CD4-positive, alpha-beta T cell treated with Interleukin-21 for 1 hour (primary cell): ENCODE measurements around the gene ELMOD3.
"Not testable (repeated sequence)": the region's sequence is repeated elsewhere in the genome, so short reads cannot be mapped to it uniquely, and the experiment has no call there.

Source experiments
- DNase-seq: peaks from one replicate; pipeline ENCODE4 v3.0.0-alpha.2; 2020

The ELMOD3 gene

DNA sequence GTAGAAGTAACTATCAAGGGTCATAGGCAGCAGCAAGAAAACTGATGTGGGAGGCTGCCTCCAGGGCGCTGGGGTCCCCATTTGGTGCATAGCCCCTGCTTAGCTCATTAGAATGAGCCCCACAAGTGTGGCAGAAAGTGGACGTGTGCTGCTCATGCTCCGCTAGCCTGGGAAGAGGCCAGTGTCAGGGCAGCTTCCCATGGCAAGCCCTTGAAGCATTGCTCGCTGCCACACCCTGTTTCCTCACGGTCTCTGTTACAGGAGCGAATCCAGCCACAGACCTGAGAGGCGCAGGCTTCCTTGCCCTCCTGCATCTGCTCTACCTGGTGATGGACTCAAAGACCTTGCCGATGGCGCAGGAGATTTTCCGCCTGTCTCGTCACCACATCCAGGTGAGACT lies 22.5 kb downstream of the ELMOD3 start:
- no peak for DNase-seq

- no peak for DNase-seq
These were observed 23.7 kb downstream of the ELMOD3 start for GRCh38 chr2:85378257-85378656.

- no peak for DNase-seq
These were observed 25.5 kb downstream of the ELMOD3 start for GRCh38 chr2:85380048-85380447.

DNA sequence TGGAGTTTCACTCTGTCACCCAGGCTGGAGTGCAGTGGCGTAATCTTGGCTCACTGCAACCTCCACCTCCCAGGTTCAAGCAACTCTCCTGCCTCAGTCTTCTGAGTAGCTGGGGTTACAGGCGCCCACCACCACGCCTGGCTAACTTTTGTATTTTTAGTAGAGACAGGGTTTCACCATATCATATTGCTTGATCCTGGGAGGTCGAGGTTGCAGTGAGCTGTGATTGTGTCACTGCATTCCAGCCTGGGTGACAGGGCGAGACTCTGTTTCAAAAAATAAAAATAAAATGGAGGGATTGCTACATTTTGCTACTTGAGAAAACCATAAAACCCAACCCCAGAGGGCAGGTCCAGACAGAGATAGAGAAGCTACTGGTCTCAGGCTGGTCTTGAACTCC lies 28.6 kb downstream of the ELMOD3 start:
- not testable (repeated sequence) for DNase-seq

GRCh38 chr2:85383850-85384249 lies 29.3 kb downstream of the ELMOD3 start:
- DNase-seq = no peak

DNA sequence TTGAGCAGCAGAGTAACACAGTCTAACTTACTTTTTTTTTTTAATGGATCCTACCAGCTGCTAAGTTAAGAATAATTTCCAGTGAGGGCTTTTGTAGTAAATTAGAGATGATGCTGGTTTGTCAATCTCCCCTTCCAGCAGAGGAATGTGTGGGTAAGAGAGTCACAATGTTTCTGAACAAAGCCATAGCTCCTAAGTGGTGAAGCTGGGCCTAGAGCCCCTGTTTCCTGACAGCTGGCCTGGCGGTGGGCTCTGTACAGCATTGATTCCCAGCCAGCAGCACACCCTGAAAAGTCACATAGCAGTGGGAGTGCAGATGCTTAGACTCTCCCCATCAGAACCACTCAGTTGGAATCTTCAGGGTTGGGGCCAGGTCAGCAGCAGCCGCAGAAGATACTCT lies 31.2 kb downstream of the ELMOD3 start:
- no peak for DNase-seq

GRCh38 chr2:85387754-85388153 lies 33.2 kb downstream of the ELMOD3 start:
- no peak for DNase-seq

DNA sequence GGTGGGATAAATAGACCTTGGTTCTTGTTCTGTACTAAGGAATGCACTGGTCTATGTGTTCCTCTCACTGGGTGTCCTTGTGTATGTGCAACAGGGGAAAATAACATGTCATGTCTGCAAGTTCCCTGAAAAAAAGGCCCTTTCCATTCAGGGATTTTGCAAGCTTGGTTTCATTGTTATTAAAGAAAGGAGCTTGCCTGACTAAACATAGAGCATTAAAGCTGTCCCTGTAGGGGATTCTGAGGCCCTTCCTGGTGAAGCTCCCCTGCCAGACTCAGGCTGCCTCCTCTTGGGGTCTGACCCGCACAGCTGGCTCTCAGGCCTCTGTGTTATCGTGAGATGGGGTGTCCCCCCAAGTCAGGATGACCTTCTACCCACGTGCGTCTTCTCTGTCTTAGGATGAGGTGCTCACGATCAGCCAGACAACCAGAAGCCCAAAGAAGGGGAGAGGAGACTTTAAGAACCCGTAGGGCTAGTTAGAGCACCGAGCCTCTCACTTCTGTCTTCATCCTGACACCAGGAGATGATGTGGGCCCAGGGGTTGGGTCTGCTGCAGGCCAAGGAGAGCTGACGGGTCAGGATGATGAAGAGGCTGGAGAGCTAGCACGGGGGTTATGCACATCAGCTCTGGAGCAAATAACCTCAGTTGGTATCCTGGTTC lies 34.4 kb downstream of the ELMOD3 start:
- no peak for DNase-seq

GRCh38 chr2:85390941-85391669 lies 36.5 kb downstream of the ELMOD3 start:
- peak; percentile 72 for DNase-seq

DNA sequence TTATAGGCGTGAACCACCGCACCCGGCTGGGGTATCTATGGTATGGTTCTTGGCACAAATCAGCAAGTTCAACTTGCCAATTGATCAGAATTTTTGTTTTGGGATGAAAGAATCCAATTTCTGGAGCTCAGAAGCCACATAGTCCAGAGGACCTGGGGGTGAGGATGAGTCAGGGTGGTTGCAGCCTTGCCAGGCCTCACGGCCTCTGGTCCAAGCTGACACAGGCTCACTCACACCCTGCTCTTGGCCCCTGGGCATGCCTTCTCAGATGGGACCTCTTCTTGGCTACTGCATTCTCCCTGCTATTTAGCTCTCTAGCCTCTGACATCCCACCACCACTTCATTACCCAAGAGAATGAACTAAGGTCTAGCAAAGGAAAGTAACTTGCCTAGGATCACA lies 39.3 kb downstream of the ELMOD3 start:
- no peak for DNase-seq

- no peak for DNase-seq
These were observed 39.7 kb downstream of the ELMOD3 start for GRCh38 chr2:85394261-85394681.

DNA sequence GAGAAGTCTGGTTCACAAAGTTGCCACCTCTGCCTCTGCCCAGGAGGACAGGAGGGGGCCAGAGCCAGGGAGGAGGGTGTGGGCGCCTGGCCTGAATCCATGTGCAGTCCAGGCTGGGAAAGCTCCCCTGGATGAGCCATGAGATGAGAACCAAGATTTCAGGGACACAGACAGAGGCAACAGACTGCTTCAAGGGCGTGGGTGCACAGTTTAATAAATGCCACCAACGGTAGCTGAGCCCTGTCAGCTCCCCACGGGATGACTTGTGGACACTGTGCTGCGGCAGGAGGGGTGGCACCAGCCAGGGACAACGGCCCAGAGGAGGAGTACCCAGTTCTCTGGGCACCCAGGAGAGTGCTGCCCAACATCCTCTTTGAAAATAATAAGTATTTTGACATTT lies 40.4 kb downstream of the ELMOD3 start:
- no peak for DNase-seq

- no peak for DNase-seq
These were observed 41.4 kb downstream of the ELMOD3 start for GRCh38 chr2:85395912-85396475.

- no peak for DNase-seq
These were observed 42.2 kb downstream of the ELMOD3 start for GRCh38 chr2:85396531-85397470.

DNA sequence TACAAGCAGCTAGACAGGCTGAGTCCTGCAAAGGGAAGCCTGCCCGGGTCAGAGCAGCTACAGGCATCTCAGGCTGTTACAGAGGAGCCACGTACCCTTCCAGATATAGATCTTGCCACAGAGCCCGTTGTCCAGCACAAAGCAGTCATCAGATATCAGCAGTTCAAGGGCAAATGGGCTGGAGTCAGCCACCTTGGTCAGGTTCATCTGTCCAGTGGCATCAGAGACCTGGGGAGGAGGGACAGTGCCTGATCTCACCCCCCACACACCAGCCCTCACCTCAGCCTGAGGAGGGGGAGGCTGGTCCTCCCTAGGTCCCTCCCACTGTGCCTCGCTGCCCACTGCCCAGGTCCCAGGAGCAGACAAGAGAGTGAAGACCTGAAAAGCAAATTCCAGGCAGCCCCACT lies 43.4 kb downstream of the ELMOD3 start:
- DNase-seq = no peak

DNA sequence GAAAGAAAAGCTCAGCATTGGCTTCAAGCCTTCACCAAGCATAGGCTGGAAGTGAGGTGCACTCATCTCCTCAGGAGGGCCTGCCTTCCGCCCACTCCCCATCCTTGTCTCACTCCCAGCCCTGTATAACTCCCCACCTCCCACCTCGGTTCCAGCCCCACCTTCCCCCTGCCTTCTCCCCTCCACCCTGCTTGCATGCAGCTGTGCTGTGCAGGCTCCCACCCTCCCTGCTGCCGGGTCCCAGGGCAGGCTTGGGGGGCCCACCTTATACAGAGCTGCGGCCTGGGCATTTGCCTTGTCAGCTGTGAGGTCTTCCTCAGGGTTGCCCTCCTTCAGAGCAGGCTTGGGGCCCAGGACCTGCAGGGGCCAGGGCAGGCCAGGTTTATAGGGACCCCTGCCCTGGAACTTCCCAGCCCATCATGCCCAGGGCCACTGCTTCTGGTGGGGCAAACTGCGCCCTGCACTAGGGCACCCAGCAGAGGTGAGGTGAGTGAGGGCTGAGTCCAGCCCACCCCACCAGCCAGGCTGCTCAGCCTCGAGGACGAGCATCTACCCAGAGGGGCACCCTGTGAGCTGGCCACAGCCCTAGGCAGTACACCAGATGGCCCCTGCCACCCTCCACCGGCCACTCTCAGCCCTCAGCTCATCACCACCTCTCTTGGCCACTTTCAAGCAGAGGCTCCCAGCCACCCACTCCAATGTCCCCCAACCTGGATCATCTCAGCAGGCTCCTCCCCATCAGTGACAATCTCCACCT lies 44.0 kb downstream of the ELMOD3 start:
- DNase-seq = no peak

DNA sequence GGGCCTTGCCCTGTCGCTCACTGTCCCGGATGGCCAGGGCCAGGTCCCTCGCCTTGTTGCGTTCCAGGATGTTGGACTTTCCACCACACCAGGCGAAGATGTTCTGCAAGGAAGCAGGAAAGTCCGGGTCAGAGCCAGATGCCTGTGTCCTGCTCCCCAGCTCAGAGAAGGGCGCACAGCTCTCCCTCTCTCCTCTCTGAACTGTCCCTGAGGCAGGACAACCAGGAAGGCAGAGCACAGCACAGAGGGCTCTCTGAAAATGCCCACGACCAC lies 44.5 kb downstream of the ELMOD3 start:
- no peak for DNase-seq

DNA sequence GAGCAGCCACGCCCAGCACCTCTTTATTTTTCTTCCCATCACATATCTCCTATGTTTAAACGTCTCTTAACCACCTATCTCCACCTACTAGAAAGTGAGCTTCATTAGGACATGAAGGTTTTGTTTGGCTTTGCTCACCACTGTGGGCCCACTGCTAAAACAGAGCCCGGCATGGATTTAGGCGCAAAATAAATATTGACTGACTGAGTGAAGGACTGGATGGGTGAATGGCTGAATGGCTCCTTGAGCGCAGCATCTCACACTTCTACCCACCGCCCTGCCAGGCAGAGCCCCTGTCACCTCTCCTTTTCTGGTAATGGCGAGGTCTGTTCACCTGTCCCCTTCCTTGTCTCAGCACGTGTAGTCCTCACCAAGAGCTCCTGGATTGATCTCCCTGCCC lies 45.5 kb downstream of the ELMOD3 start:
- no peak for DNase-seq

DNA sequence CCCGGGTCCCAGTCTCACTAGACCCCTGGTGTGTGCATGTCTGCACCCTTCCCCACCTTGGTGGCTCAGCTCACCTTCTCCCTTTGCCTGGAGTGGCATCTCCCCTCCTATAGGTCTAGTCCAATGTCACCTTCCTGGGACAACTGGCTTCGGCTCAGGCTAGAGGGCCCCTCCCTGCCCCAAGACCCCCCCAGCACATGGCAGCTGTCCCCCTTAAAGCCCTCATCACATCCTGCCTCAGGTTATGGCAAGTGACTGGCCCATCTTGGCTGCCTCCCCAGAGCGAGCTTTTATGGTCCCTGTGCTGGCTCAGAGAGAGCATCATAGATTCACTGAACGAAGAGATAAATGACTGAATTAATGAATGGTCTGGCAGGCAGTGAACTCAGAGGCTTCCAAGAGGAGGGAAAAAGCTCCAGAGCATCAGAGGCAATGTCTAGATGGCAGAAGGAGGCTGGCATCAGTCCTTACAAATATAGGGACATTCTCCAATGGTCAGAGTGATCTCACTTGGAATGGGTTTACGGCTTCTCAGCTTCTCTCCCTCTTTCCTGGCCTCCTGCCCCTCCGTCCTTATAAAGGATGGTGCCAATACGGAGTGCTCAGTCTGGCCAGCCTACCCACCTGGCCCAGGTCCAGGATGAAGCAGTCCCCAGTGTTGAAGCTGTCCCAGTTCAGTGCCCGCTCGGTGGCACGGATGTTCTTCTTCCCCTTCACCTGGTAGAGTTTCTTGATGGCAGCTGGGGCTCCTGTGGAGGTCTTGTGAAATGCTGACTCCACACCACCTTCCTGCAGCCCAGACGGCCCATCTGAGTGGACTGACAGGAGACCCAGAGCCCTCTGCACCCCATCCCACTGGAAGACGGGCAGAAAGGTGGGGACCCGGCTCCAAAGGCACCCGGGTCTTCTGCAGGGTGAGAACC lies 46.2 kb downstream of the ELMOD3 start:
- DNase-seq = no peak

DNA sequence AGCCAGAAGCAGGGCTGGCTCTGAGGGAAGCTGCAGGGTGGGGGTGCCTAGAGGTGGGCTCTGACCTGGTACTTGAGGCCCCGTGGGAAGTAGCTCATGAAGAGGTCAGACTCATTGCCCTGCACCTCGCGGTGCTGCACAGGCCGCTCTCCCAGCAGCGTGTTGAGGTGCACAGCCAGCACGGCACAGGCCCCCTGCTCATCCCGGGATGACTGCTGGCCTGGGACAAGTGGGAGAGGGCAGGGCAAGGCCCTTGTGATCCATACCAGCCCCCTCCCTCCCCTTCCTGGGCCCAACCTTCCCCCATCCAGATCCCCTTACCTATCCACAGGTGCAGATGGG lies 46.9 kb downstream of the ELMOD3 start:
- no peak for DNase-seq

DNA sequence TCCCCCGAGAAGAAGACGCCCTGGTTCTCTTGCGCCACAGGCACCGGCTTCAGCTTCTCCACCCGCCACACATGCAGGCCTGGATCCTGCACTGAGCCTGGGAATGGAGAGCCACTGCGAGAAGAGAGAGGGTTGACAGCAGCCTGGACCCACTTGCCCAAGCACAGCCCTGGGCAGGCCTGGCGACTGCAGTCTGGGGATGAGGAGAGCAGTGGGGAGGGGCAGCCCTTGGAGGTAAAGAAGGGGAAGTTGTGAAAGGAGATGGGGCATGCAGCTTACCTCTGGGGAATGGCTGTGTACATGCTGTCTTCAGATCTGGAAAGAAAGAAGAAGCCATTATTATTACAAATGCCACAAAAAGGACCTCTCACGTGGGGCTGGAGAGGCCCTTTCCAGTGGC lies 47.3 kb downstream of the ELMOD3 start:
- DNase-seq = no peak
